GM06990 (cell line): ENCODE measurements around the gene CNNM2.

Experiments used
- DNase-seq: peaks from one replicate; pipeline ENCODE4 v3.0.0-alpha.2; 2011; ENCODE audit not compliant: insufficient read length; ENCODE audit errors: extremely low read depth
- H3K27me3 ChIP-seq: replicated peaks from 2 replicates; pipeline ENCODE4 v1.6.0; 2011; ENCODE audit warnings: low read length; ENCODE audit not compliant: control insufficient read depth, insufficient read depth
- H3K36me3 ChIP-seq: 2 replicates; pipeline ENCODE4 v1.5.1; 2011; ENCODE audit warnings: low read length; ENCODE audit not compliant: control insufficient read depth, insufficient read depth
- H3K4me3 ChIP-seq: replicated peaks from 2 replicates; pipeline ENCODE4 v1.5.1; 2011; ENCODE audit warnings: low read depth, mild to moderate bottlenecking, control low read depth, low read length
- CTCF ChIP-seq: IDR thresholded peaks from 2 replicates; pipeline ENCODE4 v1.5.1; 2011; ENCODE audit warnings: low read length, control low read depth, mild to moderate bottlenecking, inconsistent platforms; ENCODE audit not compliant: insufficient read depth, poor library complexity, severe bottlenecking

Gene CNNM2

GRCh38 chr10:103086799-103087198 is 168.7 kb downstream of the CNNM2 start:
- H3K27me3 ChIP-seq, result no peaks in the 10 kb centered on the region
- H3K36me3 ChIP-seq, result peaks cover 11% of the 10 kb centered on the region

GRCh38 chr10:103089493-103089892 is 171.4 kb downstream of the CNNM2 start:
- no peak overlapping the region for H3K4me3 ChIP-seq
- no peak for DNase-seq
- no peaks in the 10 kb centered on the region for H3K27me3 ChIP-seq
- TF ChIP-seq CTCF, result no peak
- peaks cover 13% of the 10 kb centered on the region for H3K36me3 ChIP-seq

More at GRCh38 chr10:103086799-103087198, 168.7 kb downstream of the CNNM2 start:
- no peak overlapping the region for H3K4me3 ChIP-seq
- TF ChIP-seq CTCF, result no peak
- DNase-seq, result no peak

GRCh38 chr10:103090911-103091310 is 172.8 kb downstream of the CNNM2 start:
- no peaks in the 10 kb centered on the region for H3K27me3 ChIP-seq
- no peak for DNase-seq
- peaks cover 11% of the 10 kb centered on the region for H3K36me3 ChIP-seq
- no peak overlapping the region for H3K4me3 ChIP-seq
- TF ChIP-seq CTCF, result no peak

- no peak for DNase-seq
- H3K27me3 ChIP-seq, result no peaks in the 10 kb centered on the region
- no peak overlapping the region for H3K4me3 ChIP-seq
- H3K36me3 ChIP-seq, result peaks cover 8% of the 10 kb centered on the region
- TF ChIP-seq CTCF, result no peak
Measured at GRCh38 chr10:103095005-103095404, 176.9 kb downstream of the CNNM2 start.

GRCh38 chr10:103096130-103096529 is 178.0 kb downstream of the CNNM2 start:
- TF ChIP-seq CTCF, result no peak
- Histone ChIP-seq H3K27me3 (no peaks in the 10 kb centered on the region), H3K36me3 (peaks cover 7% of the 10 kb centered on the region), H3K4me3 (no peak overlapping the region)
- no peak for DNase-seq

- Histone ChIP-seq H3K4me3 (no peak overlapping the region), H3K36me3 (peaks cover 11% of the 10 kb centered on the region), H3K27me3 (no peaks in the 10 kb centered on the region)
- TF ChIP-seq CTCF, result no peak
- no peak for DNase-seq
Measured at GRCh38 chr10:103098240-103098639, 180.1 kb downstream of the CNNM2 start.
